HUDEP-2 (cell line): ENCODE data around the gene TRAF2.

Source experiments
- DNase-seq, 76 experiments: peaks; one replicate each; lab custom pipeline; 2025; ENCODE audit not compliant: unreplicated experiment in 76 of 76; lab: John Stamatoyannopoulos, UW

TRAF2 gene

DNA sequence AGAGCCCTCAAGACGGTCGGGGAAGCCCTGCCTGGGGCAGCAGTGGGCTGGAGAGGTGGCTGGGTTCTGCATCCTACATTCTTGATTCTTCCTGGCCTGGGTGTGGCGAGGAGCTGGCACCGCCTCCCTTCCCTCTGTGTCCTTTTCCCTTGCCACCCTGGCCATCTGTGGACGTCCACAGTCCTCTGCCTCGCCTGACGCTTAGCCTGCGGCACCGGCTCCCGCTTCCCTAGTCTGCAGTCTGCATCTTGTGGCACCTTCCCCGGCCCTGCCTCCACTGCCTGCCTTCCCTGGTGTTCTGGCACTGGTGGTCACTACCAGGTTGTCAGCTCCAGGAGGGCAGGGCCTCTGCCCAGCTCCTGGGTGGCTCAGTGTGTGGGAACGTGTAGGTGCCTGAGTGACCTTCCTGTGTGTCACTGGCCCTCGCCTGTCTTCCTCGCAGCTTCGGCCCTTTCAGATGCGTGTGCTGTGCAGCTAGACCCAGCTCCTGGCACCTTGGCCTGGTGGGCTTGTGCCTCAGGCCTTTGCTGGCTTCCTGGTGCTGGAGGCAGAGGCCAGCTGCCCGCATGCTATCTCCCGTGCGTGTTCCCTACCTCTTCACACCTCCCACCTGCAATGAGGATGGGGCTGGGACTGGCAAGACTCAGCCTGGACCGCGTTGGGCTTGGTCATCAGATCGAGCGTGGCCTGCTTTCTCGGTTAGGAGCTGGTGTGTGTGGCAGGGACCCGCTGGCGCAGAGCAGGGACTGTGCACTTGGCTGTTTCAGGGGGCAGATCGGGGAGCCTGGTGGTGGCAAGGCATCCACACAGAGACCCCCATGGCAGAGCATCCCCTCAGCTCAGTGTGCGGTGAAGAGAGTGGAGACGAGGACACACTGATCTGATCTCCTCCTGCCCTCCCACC, 20.9 kb downstream of the TRAF2 start:
- no peak for DNase-seq

DNA sequence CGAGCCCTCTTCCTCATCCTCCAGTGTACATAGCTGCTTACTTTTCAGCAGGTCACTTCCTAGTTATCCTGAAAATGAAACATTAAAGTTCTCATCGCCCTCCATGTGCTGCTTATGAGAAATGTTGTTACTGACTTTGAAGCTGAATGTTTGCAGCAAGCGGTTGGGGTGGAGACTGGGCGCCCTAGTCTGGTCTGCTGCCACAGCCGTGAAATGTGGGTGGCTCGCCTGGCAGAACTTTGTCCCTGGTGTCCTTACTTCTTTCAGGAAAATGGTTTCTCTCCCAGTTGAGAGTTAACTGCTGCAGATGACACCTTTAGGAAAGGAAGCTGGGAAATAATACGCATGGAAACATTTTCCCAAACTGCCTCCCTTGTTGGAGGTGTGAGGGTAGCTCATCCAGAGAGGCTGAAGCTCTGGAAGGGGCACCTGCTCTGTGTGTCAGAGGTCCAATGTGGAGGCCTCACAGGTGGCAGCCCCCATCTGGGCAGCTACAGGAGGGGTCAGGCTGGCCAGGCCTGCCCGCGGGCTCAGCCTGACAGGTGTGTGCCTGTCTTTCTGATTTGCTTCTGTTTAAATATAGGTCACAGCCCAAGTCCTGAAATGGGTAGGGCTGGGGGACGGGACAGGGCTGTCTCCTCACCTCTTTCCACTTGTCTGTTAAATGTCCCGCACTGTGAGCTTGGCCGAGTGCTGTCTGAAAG, 24.0 kb downstream of the TRAF2 start:
- DNase-seq: no peak

DNA sequence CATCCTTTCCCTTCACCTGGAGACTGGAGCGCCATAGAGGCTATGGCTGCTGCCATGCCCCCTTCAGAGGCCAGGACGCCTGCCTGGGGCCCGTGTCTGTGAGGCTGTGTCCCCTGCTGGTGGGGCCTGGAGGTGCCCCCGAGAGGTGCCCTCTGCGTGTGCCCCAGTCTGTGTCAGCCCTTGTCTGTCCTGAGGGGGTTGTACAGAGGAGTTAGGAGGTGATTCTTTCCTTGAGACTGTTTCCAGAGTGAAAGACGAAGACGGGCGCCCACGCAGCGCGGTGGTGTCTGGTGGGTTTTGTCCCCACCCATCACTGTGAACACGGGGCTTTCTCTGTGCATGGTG, 24.6 kb downstream of the TRAF2 start:
- DNase-seq: no peak

DNA sequence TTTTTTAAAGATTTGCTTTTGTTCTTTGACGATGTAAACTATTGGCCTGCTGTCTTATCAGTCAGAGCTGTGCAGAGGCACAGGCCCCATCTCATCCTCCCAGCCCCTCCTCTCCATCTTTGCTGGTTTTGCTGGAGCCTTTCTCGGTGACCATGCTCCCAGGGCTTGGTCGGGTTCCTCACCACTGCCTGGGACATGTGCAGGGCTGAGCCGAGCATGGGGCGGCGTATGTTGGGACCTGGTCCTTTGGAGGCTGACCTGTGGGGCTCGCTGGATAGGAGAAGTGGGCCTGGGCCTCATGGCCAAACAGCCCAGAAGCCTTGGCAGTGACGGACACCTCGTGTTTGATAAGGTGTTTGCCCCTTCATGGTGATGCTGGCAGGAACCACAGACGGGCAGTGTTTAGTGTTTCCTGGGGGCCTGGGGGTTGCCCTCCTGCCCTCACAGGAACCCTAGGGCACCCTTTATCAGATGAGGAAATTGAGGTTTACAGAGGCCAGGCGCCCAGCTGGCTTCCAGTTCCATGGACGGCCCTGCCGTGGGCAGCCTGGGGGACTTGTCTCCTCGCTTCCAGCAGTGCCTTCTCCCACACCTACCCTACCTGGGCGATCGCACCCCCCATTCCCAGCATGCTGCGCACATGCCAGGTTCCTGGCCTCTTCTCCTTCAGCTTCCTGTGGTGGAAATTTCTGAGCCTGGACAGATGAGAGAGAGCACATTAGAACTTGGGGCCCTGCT, 27.6 kb downstream of the TRAF2 start:
- no peak for DNase-seq

DNA sequence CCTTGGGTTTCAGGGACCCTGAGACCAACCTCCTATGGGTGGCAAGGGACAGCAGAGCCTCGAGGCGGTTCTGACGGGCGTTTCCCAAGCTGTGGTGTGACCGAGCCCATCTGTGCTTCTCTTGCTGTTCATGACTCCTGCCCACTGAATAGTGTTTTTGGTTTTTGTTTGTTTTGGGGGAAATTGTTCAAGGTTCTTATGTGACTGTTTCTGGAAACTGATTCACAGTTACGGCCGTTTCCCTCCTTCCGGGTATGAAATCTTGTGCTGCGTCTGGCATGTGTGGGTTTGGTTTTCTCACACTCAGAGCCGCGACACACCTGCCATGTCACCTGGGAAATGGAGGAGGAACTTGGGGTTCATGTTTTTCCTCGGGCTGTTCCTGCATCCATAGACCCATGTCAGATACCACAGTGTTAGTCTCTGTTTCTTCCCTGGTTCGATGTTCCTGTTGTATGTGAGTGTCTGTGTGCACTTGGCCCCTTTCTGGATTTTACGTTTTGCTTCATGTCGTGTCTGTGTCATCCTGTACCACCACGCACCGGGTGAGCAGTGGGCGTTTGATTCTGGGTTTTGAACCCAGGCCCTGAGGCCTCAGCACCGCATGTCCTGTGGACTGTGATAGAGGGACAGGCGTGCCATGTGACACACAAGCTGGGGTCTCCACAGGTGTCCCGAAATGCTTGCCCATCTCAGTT, 29.5 kb downstream of the TRAF2 start:
- DNase-seq: no peak

DNA sequence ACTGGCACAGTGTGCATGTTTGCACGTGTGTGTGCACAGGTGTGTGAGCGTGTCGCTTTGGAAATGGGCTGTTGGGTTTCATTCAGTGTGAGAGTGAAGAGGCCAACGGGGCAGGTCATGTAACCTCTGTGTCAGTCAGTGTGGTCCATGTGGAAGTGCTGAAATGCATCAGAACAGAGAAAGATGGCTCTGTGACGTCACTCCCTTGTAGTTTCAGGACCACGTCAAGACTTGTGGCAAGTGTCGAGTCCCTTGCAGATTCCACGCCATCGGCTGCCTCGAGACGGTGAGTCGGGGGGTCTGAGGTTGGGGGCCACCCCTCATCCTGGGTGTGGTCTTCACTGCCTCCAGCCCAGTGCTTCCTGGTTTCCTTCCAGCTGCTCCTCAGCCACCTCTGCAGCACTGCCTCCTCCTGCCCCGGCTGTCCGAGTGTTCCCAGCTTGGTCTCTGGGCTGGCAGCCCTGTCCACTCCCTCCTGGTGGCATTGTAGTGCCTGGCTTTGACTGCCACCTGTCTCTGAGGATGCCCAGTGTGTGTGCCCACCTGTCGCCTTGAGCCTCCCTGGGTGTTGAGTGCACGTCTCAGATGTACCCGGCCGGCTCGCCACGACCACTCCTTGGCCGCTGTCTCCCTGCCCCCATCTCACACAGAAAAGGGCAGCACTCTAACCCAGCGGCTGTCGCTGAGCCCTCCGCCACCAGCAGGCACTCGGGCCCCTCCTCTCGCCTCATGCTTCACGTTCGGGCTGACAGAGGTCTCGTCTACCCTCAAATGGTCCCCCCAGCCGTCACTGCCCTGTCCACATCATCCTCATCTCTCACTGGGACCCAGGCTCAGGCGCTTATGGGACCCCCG, 30.2 kb downstream of the TRAF2 start:
- DNase-seq: no peak

DNA sequence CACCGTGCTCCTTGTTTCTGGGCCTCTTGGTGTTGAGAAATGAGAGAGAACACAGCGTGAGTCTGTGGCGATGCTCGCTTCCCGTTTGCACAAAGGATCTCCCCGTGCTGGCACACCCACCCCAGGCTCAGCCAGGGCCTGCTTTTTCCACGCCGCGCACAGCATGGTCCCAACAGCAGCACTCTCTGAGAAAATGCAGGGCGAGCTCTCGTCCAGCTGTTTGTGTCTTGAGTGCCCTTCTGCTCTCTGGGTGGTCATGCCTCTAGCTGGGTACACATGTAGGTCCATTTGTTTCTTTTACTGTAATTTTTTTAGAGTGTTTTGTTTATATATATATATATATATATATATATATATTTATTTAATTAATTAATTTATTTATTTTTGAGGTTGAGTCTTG, 31.6 kb downstream of the TRAF2 start:
- DNase-seq: no peak

DNA sequence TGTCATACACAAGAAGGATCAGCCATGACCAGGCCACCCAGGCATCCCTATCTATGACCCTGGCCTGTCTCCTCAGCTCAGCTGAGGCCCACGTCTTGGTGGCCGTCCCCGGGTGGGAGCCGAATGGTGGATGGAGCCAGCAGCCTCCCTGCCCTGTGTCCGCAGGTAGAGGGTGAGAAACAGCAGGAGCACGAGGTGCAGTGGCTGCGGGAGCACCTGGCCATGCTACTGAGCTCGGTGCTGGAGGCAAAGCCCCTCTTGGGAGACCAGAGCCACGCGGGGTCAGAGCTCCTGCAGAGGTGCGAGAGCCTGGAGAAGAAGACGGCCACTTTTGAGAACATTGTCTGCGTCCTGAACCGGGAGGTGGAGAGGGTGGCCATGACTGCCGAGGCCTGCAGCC, 33.8 kb downstream of the TRAF2 start:
- DNase-seq: no peak

DNA sequence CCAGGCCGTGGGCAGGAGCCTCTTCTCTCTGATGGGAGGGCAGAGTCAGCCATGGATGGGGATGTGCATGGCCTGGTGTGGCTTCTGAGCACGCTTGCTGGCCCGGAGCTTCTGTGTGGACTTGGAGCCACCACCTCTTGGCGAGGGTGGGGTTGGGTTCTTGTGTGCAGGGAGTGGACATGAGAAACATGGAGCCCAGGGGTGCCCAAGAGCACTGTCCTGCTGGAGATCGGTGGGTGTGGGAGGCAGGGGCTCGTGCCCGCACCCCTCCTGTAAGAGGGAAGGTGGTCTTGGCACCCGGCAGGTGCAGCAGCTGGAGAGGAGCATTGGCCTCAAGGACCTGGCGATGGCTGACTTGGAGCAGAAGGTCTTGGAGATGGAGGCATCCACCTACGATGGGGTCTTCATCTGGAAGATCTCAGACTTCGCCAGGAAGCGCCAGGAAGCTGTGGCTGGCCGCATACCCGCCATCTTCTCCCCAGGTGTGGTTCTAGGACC, 34.5 kb downstream of the TRAF2 start:
- no peak for DNase-seq

DNA sequence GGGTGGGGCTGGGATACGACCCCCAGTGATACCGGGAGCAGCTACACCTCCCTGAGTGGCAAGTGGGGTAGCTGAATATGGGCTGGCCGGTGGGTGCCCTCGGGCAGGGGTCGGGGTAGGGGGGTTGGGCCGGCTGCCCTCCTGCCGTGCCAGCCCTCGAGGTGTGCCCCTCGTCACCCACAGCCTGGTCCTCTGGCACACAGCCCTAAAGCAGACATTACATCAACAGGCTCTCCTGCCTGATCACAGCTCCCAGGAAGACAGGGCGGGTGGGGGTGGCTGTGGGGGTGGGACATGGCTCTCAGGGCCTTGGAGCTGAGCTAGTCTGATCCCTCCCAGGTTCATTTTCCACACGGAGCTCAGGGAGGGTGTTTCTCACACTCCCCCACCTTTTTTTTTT, 35.0 kb downstream of the TRAF2 start:
- DNase-seq: no peak

DNA sequence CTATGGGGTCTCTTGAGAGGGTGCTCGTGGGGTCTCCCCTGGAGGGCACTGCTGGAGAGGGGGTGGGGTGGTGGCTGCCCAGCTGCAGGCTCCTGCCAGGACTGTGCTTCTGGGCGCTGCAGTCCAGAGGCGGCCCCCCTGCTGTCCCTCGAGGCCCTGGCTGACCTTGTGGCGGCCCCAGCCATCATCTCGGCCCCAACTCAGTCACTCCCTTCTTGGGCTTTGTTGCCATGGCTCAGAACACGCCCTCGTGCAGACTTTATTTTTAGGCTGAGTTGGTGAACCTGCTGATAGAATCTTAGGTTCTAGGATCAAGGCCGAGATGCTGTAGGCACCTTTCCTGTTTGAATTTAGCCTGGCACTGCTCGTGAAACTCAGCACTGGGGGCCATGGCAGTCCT, 35.4 kb downstream of the TRAF2 start:
- no peak for DNase-seq

DNA sequence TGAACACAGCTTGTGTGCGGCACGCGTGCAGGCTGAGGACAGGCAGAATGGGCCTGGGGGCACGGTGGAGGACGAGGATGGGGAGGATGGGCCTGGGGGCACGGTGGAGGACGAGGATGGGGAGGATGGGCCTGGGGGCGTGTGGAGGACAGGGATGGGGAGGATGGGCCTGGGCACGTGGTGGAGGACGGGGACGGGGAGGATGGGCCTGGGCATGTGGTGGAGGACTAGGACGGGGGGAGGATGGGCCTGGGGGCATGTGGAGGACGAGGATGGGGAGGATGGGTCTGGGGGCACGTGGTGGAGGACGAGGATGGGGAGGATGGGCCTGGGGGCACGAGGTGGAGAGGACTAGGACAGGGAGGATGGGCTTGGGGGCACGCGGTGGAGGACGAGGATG, 36.2 kb downstream of the TRAF2 start:
- DNase-seq: no peak

DNA sequence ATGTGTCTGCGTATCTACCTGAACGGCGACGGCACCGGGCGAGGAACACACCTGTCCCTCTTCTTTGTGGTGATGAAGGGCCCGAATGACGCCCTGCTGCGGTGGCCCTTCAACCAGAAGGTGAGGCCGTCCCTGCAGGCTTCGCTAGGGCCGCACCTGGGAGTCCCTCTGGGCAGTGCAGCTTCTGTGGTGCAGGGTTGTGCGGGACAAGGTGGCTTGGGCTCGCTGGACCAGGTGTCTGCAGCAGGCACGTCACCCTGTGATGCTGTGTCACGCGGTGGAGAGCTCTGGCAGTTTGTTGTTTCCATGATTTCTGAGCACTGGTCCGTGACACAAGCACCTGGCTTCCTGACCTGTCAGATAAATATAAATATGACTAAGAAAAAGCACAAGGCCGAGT, 37.6 kb downstream of the TRAF2 start:
- DNase-seq: no peak

DNA sequence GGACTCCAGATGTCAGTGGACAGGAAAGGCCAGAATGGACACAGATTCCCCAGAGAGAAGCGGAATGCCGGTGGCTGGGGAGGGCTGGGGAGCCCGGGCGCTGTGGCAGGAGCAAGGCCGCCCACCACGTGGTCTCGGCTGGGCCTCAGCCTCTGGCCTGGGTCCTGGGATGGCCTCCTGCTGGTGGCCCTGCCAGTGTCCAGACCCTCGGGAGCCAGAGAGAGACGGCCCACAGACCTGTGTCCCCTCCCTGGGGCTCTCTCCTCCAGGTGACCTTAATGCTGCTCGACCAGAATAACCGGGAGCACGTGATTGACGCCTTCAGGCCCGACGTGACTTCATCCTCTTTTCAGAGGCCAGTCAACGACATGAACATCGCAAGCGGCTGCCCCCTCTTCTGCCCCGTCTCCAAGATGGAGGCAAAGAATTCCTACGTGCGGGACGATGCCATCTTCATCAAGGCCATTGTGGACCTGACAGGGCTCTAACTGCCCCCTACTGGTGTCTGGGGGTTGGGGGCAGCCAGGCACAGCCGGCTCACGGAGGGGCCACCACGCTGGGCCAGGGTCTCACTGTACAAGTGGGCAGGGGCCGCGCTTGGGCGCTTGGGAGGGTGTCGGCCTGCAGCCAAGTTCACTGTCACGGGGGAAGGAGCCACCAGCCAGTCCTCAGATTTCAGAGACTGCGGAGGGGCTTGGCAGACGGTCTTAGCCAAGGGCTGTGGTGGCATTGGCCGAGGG, 39.3 kb downstream of the TRAF2 start:
- no peak for DNase-seq

DNA sequence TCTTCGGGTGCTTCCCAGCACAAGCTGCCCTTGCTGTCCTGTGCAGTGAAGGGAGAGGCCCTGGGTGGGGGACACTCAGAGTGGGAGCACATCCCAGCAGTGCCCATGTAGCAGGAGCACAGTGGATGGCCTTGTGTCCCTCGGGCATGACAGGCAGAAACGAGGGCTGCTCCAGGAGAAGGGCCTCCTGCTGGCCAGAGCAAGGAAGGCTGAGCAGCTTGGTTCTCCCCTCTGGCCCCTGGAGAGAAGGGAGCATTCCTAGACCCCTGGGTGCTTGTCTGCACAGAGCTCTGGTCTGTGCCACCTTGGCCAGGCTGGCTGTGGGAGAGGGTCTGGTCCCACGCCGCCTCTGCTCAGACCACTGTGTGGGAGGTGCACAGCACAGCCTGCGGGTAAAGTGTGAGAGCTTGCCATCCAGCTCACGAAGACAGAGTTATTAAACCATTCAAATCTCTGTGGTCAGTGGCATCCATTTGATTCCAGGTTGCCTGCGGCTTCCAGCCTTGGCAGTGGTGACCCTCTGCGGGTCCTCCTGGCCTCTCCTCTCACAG, 39.9 kb downstream of the TRAF2 start:
- DNase-seq: no peak

DNA sequence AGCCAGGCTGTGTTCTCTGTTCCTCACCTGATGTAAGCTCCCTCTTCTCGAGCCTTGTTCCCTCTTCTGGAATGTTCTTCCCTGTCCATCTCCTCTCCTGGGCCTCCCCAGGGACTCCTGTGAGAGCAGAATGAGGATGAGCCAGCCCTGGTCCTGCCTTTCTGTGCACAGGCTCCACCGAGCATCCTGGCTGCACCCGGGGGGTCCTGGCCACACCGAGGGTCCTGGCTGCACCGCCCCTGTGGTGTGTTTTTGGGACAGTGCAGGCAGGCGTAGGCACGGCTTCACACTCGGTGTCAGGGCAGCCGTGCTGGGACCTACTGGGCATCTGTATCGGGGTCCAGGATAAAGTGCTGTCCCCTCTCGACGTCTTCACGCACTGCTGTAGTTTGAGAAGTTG, 40.4 kb downstream of the TRAF2 start:
- no peak for DNase-seq

DNA sequence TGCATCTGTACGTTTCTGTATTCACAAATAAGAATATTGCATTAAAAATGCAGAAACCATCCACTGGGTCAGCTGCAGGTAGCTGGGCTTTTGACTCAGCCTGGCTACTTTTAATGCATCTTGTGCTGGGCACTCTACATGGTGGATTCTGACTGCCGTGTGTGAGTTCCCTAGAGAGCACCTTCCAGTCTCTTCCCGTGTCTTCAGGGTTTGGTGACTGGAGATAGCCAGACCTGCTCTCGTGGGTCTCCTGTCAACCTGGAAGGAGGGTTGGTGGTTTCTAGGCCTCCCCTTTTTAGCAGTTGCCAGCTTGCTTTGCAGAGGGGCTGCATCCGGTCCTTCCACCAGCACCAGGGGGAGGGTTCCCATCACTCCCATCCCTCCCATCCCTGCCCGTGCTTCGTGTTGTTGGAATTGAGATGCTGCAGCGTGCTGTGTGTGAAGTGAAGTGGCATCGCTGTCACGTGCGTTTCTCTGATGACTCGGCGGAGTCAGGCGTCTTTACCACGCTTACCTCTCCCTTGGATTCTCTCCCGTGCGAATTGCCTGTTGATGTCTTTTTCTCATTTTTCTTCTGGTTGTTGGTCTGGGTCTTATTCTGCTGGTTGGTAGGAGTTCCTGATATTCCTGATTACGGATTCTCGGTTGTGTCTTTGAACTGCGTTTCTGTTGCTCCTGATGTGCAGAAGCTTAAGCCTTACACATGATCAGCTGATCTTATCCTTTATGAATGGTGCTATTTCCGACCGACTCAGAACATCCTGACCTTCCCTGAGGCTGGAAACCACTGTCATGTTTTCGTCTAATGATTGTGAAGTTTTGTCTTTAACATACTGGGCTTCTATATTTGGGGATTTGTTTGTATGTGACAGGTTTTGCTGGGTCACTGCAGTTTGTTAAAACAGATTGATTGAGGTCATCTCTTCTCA, 41.3 kb downstream of the TRAF2 start:
- no peak for DNase-seq

DNA sequence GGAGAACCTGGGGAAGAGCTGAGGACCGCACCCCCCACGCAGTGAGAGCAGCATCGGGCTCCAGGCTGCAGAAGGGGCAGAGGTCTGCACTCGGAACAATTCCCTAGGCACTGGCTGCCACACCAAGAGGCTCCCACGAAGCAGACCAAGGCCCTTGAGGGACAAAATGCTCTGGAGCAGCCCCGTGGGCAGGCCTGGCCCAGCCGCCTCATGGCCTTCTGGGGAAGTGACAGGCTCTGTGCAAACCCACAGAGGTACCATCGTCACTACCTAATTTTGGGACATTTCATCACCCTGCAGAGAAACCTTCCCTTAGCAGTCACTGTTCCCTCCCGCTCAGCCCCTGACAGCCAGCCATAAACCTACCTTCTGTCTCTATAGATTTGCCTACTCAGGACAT, 42.3 kb downstream of the TRAF2 start:
- no peak for DNase-seq
